Right renal pelvis (tissue), 4 donors: ENCODE data around the gene DGCR2. TPM values are rescaled to one million over a fixed set of nuclear protein-coding genes. Genes with fewer than 3 reads are reported as not detected.
"Not testable (repeated sequence)": the region's sequence is repeated elsewhere in the genome, so short reads cannot be mapped to it uniquely, and the experiment has no call there.

ENCODE experiments used
- DNase-seq, 4 donors: peaks; one replicate each; pipeline ENCODE4 v3.0.0-alpha.2; 2013; ENCODE audit warnings: low read depth in 4 of 4, low spot score in 3 of 4, missing footprints in 1 of 4
- polyA plus RNA-seq, 4 donors: library from polyadenylated mRNA; unstranded; fragments of 120-200 nt; gene quantifications; one replicate each; pipeline ENCODE4 v1.2.1, GENCODE V29; 2013; ENCODE audit not compliant: insufficient read length in 4 of 4

Gene DGCR2, protein sequence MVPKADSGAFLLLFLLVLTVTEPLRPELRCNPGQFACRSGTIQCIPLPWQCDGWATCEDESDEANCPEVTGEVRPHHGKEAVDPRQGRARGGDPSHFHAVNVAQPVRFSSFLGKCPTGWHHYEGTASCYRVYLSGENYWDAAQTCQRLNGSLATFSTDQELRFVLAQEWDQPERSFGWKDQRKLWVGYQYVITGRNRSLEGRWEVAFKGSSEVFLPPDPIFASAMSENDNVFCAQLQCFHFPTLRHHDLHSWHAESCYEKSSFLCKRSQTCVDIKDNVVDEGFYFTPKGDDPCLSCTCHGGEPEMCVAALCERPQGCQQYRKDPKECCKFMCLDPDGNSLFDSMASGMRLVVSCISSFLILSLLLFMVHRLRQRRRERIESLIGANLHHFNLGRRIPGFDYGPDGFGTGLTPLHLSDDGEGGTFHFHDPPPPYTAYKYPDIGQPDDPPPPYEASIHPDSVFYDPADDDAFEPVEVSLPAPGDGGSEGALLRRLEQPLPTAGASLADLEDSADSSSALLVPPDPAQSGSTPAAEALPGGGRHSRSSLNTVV
- polyA plus RNA-seq: 10 to 100 TPM; 71.9 to 94.3 (median 83.6) TPM

DNA sequence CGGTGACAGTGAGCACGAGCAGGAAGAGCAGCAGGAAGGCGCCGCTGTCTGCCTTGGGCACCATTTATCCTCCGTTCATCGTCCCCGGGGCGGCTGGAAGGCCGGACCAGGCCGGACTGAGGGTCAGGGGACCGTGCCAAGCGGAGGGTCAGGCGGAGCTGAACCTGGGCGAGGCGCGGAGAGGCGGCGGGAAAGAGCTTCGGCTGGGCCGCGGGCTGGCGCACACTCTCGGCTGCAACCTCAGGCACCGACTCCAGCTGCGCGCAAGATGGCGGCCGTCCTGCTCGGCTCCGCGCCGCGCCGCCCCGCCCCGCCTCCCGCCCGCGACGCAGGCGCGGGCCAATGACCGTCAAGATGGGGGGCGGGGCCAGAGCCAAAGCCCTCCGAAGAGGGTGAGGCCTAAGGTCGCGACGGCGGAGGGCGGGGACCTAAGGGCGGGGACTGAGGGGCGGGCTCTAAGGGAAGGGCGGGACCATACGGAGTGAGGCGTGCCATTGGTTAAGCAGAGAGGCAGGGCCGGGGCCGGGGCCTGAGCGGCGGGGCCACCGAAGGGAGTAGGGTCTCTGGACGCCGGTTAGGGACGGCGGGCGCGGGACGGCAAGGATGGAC is at the start of gene DGCR2:
Gene DGCR2 (minus strand): TSS at position 270 of the 609 bp plus-strand sequence. CDS start 206 bp downstream, at position 64.
- peak; percentile 90 to 96 (median 96) for DNase-seq

DNA sequence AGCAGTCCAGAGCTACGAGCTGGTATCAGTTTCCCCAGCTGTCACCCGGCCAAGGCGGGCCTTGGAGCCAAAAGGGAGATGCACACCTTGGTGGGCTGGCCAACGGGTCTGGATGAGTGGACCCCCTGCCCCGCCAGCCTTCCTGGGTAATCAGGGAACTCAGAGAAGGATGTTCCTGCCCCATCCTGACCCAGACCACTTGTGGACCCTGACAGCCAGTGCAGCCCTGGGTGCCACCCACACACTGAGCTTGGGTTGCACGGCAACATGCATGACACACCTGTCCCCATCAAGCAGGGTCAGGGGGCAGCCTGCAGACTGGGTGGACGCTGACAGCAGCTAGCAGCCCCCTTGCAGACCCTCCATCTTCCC is 47.7 kb upstream of the DGCR2 start:
- no peak for DNase-seq

DNA sequence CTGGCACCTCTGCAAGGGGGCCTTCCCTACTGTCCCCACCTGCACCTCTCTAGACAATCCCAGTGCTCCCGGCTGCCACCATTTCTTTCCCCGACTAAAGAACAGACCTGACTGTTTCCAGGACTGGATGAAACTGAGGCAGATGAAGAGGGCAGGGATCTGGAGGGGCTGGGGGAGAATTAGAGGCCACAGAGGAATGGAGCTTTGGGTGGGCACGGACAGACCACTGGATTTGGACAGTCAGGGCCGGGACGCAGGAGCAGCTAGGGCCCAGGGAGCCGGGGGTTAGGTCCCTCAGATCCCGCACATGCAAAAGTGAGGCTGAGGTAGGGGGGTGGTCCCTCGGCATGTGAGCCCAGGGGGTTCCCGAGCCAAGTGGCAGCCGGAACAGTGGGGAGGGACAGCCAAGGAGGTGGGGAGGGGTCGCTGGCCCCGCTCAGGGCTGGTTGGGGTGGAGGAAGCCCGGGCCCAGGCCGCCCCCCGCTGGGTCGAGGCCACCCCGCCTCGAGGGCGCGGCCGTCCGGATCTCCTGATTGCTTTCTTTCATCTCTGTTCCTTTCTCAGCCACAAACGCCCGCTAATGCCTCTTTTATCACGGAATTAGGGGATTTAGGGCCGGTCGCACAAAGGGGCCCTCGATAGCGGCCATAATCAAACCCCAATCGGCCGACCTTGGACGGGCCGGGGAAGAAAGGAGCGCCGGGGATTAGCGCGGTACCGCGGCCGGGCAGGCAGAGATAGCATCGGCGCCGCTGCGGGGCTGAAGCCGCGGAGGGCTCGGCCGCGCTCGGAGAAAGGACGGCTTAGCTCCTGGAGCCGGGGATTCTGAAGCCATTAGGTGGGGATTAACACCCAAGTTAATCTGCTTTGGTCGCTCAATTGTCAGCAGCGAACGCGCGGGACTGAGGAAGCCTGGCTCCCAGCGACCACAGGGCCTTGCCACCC is 47.1 kb upstream of the DGCR2 start:
- DNase-seq: no peak

DNA sequence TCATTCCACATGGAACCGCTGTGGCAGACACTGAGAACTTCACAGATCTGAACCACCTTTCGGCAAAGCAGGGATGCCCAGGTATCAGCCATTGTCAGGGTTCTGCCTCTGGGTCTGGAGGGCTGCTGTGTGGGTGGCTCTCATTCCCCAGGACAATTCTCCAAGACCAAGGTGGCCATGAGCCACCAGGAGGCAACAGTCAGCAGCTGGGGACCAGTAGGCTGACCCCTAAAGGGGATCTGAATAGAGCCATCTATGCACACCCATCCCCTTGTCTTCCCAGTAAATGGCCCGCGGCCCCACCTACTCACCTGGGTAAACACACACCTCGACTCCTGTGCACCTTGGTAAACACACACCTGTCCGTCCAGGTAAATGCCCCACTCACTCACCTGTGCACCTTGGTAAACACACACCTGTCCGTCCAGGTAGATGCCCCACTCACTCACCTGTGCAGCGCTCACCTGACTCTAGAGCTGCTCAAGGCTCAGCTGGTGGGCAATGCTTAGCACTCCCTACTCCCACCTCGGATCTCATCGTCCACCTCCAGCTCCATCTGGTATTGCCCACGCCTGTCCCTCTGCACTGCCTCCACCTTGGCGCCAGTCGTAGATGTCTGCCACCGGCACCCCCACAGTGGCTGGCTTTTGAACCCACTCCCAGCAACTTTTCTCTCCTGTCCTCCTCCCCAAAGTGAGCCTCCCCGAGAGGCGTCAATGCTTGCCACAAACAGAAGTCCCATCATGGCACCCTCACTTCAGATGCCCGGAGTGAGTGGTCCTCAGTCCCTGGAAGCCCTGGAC is 46.1 kb upstream of the DGCR2 start:
- no peak for DNase-seq

DNA sequence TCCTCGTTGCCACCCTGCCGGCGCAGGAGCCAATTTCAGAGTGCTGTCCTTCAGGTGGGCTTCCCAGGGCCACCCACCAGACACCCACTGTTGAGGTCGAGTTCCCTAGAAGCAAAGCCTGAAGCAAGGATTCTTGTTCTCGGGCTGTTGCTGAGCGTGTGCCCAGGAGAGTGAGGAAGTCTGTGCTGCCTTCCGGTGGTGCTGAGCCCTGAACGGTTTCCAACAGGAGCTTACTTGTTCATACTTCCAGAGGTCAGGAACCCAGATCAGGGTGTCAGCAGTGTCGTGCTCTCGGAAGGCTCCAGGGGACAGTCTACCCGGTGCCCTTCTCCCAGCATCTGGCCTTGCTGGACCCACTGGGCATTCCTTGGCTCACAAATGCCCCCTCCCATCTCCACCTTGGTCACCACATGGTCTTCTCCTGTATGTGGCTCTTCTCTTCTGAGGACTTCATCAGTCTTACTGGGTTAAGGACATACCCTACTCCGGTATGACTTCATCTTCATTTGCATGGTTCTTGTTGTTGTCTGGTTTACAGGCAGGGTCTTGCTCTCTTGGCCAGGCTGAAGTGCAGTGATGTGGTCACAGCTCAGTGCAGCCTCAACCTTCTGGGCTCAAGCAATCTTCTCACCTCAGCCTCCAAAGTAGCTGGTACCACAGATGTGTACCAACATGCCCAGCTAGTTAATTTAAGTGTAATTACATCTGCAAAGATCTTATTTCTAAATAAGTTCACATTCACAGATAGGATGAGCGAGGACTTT is 45.1 kb upstream of the DGCR2 start:
- no peak for DNase-seq

DNA sequence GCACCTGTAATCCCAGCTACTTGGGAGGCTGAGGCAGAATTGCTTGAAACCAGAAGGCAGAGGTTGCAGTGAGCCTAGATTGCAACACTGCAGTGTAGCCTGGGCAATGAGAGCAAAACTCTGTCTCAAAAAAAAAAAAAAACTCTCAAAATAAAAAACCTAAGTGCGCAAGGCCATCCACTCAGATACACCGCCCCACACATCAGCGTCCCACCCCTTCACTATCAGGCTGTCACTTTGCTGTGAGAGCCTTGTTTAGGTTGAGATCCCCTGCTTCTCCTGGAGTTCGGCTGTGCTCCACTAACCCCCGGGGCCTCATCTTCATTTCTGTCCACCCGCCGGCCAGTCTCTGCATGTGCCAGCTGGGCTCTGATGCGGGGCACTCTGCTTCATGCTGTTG is 44.2 kb upstream of the DGCR2 start:
- no peak for DNase-seq

DNA sequence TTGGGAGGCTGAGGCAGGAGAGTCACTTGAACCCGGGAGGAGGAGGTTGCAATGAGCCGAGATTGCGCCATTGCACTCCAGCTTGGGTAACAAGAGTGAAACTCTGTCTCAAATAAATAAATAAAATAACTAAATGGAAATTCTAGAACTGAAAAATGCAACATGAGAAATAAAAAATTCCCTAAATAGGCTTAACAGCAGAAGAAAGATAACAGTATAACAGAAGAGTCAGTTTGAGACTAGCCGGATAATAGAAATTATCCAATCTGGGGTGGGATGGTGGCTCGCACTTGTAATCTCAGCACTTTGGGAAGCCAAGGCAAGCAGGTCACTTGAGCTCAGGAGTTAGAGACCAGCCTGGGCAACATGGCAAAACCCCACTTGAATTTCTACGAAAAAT is 42.2 kb upstream of the DGCR2 start:
- no peak for DNase-seq

DNA sequence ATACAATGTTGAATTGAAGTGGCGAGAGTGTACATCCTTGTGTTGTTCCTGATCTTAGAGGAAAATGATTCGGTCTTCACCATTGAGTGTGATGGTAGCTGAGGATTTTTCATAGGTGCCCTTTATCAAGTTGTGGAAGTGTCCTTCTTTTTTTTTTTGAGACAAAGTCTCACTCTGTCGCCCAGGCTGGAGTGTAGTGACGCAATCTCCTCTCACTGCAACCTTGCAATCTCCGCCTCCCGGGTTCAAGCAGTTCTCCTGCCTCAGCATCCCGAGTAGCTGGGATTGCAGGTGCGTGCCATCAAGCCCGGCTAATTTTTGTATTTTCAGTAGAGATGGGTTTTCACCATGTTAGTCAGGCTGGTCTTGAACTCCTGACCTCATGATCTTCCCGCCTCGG is 36.4 kb upstream of the DGCR2 start:
- DNase-seq: not testable (repeated sequence)

DNA sequence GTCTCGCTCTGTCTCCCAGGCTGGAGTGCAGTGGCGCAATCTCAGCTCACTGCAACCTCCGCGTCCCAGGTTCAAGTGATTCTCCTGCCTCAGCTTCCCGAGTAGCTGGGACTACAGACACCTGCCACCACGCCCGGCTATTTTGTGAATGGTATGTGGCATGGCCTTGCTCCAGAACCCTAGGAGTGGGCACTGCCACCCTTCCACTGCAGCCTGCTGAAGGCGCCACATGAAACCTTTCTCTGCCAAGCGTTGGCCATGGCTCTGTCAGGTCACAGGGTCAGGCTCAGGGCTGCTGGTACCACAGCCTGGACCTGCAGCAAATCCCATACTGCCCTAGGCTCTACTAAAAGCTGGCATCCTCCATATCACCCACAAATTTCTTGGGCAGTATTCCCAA is 33.9 kb upstream of the DGCR2 start:
- DNase-seq: not testable (repeated sequence)

DNA sequence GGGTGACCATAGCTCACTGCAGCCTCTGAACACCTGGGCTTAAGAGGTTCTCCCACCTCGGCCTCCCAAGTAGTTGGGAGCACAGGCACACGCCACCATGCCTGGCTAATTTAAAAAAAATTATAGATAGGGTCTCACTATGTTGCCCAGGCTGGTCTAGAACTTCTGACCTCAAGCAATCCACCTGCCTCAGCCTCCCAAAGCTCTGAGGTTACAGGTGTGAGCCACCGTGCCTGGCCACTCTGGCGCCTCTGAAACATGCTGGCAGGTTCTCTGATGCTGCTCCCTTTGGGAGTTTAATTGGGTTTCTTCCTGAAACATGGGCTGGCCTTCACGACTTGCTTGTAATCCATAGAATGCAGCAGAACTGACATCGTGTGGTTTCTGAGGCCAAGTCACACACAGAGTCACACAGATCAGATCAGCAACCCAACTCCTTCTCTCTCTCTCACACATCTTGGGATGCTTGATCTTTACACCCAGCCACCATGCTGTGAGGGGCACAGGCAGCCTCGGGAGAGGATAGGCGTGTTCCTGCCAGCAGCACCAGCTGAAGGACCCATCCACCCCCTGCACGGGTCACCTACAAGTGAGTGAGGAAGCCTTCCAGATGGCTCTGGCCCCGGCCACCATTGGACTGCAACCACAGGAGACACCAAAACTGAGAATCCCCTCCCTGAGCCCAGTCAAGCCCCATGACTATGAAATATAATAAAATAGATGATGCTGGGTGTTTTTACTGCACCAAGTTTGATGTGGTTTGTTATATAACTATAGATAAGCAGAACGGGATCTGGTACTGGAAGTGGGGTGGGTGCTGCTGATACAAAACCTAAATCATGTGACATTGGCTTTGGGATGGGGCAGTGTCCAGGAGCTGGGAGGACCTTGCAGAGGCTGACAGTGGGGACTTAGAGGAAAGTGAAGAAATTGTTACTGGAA is 31.0 kb upstream of the DGCR2 start:
- DNase-seq: no peak

DNA sequence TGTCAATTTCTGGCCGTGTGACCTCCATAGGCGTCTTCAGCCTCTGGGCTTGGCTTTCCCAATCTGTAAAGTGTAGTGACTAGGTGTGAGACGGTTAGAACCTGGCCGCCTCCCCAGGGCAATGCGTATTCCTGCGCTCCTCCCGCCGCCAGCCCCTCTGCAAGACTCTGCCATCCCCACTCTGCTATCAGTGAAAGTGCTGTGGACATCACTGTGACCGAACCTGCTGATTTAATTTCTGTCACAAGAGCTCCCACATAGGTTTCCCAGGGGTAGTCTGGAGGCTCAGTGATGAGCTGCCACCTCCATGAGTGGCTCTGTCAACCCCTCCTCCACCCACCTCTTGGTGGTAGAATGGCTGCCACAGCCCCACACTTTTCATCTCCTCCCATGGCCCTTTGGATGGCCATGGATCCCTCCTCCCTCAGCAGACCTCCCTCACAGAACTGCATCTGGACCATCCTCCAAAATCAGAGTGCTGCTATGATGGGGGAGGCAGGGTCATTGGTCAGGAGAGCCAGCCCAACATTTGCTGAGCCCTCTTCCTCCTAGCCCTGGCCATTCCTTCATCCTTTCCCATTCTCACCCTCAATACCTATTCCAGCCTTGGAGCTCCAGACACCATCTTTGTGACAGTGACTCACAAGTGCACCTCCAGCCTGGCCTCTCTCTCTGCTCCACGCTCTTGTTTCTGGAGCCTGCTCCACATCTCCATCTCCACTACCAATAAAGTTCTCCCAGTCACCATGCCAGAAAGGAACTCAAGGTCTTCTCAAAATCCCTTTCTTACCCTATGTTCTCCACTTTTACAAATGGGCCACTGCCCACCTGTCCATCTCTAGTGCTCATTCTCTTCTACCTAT is 29.3 kb upstream of the DGCR2 start:
- no peak for DNase-seq

DNA sequence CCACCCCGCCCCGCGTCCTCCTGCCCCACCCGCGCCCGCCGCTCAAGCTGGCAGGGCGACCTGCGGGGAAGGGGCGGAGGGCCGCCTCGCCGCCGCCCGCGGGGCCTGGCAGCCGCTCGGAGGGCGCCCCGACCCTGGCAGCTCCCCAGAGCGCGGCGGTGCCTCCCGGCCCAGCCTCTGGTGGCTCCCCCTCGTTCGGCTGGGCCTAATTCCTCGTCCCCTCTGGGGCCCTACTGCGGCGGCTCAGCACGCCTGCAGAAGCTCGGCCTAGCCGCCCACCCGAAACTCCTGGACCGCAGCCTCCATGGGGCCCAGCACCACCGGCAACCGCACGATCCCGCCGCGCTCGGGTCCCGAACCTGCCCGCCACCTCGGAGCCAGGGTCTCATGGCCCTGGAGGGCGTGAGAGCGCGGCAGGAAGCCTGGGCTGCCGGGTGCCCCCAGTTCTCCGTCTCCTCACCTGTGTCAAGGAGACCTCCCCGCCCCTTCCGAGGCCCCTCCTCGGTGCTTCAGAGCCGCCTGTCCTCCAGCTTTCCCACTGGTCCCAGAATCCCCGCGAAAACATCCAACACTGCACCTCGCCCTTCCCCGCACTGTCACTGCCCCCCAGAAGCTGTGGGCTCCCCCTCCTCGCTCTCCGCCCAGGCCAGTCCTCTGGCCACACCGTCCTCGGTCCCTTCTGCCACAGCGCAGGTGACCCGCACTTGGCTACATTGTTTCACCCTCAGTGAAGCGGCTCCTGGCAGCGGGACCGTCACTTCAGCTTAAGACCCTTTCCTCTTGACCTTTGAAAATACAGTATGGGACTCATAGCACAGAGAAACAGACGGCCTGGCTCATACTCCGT is 28.5 kb upstream of the DGCR2 start:
- DNase-seq: no peak

DNA sequence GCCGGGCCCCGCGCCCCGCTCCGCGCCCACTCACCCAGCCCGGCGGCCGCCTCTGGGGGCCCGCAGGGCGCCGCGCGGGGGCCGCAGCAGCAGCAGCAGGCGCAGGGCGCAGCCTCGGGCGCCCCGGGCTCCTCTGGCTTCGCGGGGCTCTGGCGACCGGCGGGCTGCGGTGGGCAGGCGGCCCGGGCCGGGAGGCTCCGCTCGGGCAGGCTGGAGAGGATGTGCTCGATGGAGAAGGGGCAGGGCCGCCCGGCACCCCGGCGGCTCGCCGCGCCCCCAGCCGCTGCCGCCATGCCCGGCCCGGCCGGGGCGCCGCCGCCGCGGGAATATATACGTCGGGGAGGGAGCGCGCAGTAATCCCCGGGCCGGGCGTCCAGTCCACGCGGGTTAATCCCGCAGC is 27.8 kb upstream of the DGCR2 start, which contains the start of gene GSC2:
Gene GSC2 (minus strand): TSS at position 302 of the 400 bp plus-strand sequence. CDS start 9 bp downstream, at position 293.
- DNase-seq: no peak

DNA sequence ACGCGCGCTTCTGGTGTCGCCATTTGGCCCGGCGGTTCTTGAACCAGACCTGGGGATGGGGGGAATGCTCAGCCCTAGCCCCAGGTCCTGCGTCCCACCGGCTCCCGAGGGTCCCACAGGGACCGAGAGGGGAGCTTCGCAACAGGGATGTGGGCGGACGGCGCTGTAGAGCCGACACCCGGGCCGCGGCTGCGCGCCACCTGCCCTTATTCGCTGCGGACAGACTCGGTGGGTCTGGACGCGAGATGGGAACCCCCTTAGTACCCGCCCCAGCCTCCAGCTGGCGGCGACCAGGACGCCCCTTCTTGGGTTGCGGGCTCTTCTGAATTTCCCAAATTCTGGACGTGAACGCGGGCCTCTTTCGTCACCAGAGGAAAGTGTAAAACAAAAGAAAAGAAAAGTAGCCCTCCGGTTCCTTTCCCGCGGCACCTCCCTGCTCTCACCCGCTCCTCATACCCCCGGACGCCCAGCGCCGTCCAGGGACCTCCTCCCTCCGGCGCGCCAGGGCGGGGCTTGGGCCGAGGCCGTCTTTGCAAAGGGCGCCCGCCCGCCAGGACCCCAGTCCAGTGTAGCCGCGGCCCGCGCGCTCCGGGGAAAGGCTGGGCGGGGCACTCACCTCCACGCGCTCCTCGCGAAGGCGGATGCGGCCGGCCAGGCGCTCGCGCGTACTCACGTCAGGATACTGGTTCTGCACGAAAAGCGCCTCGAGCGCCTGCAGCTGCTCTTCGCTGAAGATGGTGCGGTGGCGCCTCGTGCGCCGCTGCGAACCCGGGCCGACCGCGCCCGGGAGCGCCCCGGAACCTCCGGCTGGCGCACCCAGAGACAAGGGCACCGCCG is 27.1 kb upstream of the DGCR2 start:
- no peak for DNase-seq

DNA sequence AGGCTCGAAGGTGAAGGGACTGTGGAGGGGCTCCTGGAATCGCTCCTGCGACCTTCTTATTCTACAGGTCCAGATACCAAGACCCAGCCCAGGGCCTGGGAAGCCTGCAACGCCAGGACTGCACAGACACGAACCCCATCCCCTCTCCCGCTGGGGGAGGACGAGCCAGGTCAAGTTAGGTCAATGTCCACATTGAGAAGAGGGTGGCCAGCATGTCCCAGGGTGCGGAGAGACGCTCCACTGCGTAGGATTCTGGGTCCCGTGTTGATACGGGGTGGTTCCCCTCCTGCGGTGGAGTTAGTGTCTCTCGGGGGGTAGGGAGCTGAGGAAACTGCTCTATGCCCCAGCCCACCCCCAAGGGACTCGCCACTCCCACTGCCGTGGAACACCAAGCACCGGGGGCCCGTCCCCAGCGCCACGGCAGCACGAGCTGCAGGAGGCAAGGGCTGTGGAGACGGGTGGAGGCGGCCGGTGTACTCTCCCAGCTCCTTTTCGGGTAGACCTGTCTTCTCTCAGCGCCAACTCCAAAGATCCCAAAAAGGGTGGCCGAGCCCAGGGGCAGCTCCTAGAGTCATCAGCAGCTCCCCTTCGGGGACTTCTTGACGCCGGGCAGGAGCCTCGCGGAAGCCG is 26.3 kb upstream of the DGCR2 start:
- no peak for DNase-seq
